LNCaP clone FGC (cell line): ENCODE results near the gene MED26.

ENCODE experiments used
- DNase-seq: peaks from one replicate; pipeline ENCODE4 v3.0.0-alpha.2; 2011; ENCODE audit warnings: low read depth
- H3K4me3 ChIP-seq: 2 replicates; pipeline ENCODE4 v1.5.1; 2011; ENCODE audit warnings: mild to moderate bottlenecking, low read depth, low read length, control low read depth
- TF ChIP-seq, protein P1 (sequence below): IDR thresholded peaks from 2 replicates; pipeline ENCODE4 v1.5.1; 2012; ENCODE audit warnings: mild to moderate bottlenecking; ENCODE audit not compliant: control insufficient read depth, insufficient read depth; ENCODE audit errors: extremely low read depth

MED26 gene

DNA sequence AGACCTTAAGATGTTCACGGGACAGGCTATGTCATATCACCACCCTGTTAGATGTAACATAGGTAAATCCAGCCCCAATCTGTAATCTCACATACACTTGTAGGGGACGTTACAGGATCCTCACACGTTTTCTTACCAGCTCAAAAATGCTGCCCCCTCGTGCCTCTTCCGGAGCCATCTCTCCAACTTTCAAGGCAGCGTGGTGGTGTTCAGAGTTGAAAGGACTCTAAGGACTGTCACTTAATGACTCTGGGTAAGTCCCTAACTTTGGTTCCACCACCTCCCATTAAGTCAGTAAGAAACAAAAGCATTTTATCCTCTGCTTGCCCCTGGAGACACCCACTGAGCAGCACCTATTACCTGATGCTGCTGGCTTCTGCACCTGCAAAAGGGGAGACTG, 4.4 kb downstream of the MED26 start:
- TF ChIP-seq, protein P1, sequence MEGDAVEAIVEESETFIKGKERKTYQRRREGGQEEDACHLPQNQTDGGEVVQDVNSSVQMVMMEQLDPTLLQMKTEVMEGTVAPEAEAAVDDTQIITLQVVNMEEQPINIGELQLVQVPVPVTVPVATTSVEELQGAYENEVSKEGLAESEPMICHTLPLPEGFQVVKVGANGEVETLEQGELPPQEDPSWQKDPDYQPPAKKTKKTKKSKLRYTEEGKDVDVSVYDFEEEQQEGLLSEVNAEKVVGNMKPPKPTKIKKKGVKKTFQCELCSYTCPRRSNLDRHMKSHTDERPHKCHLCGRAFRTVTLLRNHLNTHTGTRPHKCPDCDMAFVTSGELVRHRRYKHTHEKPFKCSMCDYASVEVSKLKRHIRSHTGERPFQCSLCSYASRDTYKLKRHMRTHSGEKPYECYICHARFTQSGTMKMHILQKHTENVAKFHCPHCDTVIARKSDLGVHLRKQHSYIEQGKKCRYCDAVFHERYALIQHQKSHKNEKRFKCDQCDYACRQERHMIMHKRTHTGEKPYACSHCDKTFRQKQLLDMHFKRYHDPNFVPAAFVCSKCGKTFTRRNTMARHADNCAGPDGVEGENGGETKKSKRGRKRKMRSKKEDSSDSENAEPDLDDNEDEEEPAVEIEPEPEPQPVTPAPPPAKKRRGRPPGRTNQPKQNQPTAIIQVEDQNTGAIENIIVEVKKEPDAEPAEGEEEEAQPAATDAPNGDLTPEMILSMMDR: no peak
- DNase-seq: no peak
- H3K4me3 ChIP-seq: no peak overlapping the region

- no peak overlapping the region for H3K4me3 ChIP-seq
- TF ChIP-seq, protein P1: no peak
- no peak for DNase-seq
Measured at GRCh38 chr19:16623066-16623465, 4.9 kb downstream of the MED26 start.

DNA sequence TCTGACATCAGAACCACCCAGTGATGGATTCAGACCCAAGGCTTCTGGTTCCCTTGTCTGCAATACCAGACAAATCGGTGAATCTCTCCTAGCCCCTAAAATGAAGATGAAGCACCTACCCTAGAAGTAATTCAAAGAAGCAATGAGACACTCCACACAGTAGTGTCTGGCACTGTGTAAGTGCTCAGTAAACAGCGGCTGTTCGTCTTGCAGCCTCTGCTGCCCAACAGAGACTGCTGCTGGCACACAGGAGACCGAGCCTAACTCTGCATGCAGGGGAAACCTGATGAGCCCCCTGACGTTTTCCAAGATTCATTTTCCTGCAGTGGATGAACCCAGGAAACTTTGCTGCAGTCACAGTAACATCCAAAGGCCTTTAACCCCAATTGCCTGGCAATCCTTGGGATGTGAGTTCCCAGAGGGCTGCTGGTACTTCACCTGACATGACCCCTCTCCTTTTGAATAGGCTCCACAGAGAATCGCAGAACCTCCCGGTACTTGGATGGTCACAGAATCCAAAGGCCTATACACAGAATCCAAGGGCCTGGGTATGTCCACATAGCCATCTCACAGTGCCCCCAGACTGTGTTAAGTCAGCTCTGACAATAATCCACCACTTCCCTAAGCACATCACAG, 6.7 kb downstream of the MED26 start:
- no peak overlapping the region for H3K4me3 ChIP-seq
- TF ChIP-seq, protein P1: no peak
- DNase-seq: no peak

GRCh38 chr19:16620584-16620983, 7.4 kb downstream of the MED26 start:
- H3K4me3 ChIP-seq: no peak overlapping the region
- DNase-seq: no peak
- TF ChIP-seq, protein P1: no peak

GRCh38 chr19:16620018-16620417, 8.0 kb downstream of the MED26 start:
- no peak for DNase-seq
- TF ChIP-seq, protein P1: no peak
- no peak overlapping the region for H3K4me3 ChIP-seq

- no peak for DNase-seq
- H3K4me3 ChIP-seq: no peak overlapping the region
- TF ChIP-seq, protein P1: no peak
Measured at GRCh38 chr19:16619457-16619856, 8.5 kb downstream of the MED26 start.

- TF ChIP-seq, protein P1: no peak
- DNase-seq: no peak
- H3K4me3 ChIP-seq: no peak overlapping the region
Measured at GRCh38 chr19:16618248-16618647, 9.8 kb downstream of the MED26 start.
